Measurements from ENCODE around the gene UBR2. TPM values are rescaled to one million over a fixed set of nuclear protein-coding genes. Genes with fewer than 3 reads are reported as not detected.

Gene UBR2
- total RNA-seq: 27.7 and 34.8 TPM in 2 replicates

GRCh38 chr6:42563697-42564505 lies at the start of gene UBR2:
Gene UBR2 (plus strand): TSS chr6:42564029. CDS start chr6:42564320, 291 bp downstream.

GRCh38 chr6:42722497-42722896 lies 158.7 kb downstream of the UBR2 start, which contains the start of gene PRPH2:
Gene PRPH2 (minus strand): TSS chr6:42722597. CDS start chr6:42722334, 263 bp downstream.

Other genes starting within 250 kb of the UBR2 start
- gene TRERF1, start 112.1 kb upstream of the UBR2 start, total RNA-seq: 5.4 and 6.2 TPM in 2 replicates
- 0.50 and 0.91 TPM in 2 replicates for gene PRPH2, start 158.6 kb downstream of the UBR2 start, total RNA-seq
- 26.1 and 30.4 TPM in 2 replicates for gene TBCC, start 182.1 kb downstream of the UBR2 start, total RNA-seq
- 8.0 and 8.8 TPM in 2 replicates for gene BICRAL, start 218.0 kb downstream of the UBR2 start, total RNA-seq